DND-41 (cell line): Measurements from ENCODE around the gene TTC36.

Experiments used
- ATAC-seq: fragments of 200-7000 bp; cut with Tn5 transposase; 3 replicates; pipeline ENCODE4 v1.9.1; 2021; ENCODE audit warnings: low read depth; ENCODE audit not compliant: insufficient read depth
- DNase-seq: peaks from one replicate; pipeline ENCODE4 v3.0.0-alpha.2; 2020
- H2AFZ ChIP-seq: 2 replicates; pipeline ENCODE4 v1.6.0; 2012; ENCODE audit warnings: low read depth, low read length
- H3K27ac ChIP-seq: 2 replicates; pipeline ENCODE4 v1.5.1; 2012; ENCODE audit warnings: low read length, inconsistent platforms
- H3K27me3 ChIP-seq: fragments of 200-600 bp; sonication (generic); 2 replicates; pipeline ENCODE4 v1.6.0; 2012; ENCODE audit warnings: low read length, mild to moderate bottlenecking, inconsistent platforms; ENCODE audit not compliant: insufficient read depth, poor library complexity
- H3K36me3 ChIP-seq: 2 replicates; pipeline ENCODE4 v1.5.1; 2012; ENCODE audit warnings: low read length, inconsistent platforms; ENCODE audit not compliant: insufficient read depth
- H3K4me1 ChIP-seq: 2 replicates; pipeline ENCODE4 v1.5.1; 2012; ENCODE audit warnings: mild to moderate bottlenecking, low read length; ENCODE audit not compliant: insufficient read depth
- H3K4me2 ChIP-seq: 2 replicates; pipeline ENCODE4 v1.6.0; 2012; ENCODE audit warnings: mild to moderate bottlenecking, moderate library complexity, low read length, inconsistent platforms; ENCODE audit not compliant: insufficient read depth
- H3K4me3 ChIP-seq, 2 experiments: fragments of 200-600 bp in 1 of 2; shearing (Covaris generic) in 1 of 2; 2 replicates each; pipeline ENCODE4 v1.5.1; 2012 to 2016; ENCODE audit warnings: inconsistent platforms in 2 of 2, low read length in 2 of 2, mild to moderate bottlenecking in 2 of 2, low read depth in 1 of 2, moderate library complexity in 1 of 2
- H3K79me2 ChIP-seq: 2 replicates; pipeline ENCODE4 v1.6.0; 2012; ENCODE audit warnings: low read length, inconsistent platforms; ENCODE audit not compliant: insufficient read depth
- H3K9ac ChIP-seq: 2 replicates; pipeline ENCODE4 v1.6.0; 2012; ENCODE audit warnings: low read depth, mild to moderate bottlenecking, inconsistent platforms, low read length, moderate library complexity
- H3K9me3 ChIP-seq: 2 replicates; pipeline ENCODE4 v1.5.1; 2012; ENCODE audit warnings: low read length, moderate library complexity, mild to moderate bottlenecking, inconsistent platforms; ENCODE audit not compliant: insufficient read depth, severe bottlenecking
- H4K20me1 ChIP-seq: 2 replicates; pipeline ENCODE4 v1.6.0; 2012; ENCODE audit warnings: low read length; ENCODE audit not compliant: insufficient read depth
- CTCF ChIP-seq: IDR thresholded peaks from 2 replicates; pipeline ENCODE4 v1.5.1; 2012; ENCODE audit warnings: borderline replicate concordance, low read length, moderate library complexity, mild to moderate bottlenecking; ENCODE audit not compliant: poor library complexity, severe bottlenecking; ENCODE audit errors: extremely low read depth
- EZH2 ChIP-seq: IDR thresholded peaks from 3 replicates; pipeline ENCODE4 v1.6.1; 2012; ENCODE audit warnings: borderline replicate concordance, low read depth, mild to moderate bottlenecking, moderate library complexity, low read length, inconsistent platforms; ENCODE audit not compliant: severe bottlenecking

The TTC36 gene

GRCh38 chr11:118532852-118533768, 5.8 kb downstream of the TTC36 start:
- Histone ChIP-seq H3K4me3 (no peak overlapping the region), H4K20me1 (0 out of 2 replicates have a peak, but pooled peaks cover 4% of the 10 kb centered on the region), H3K79me2 (no peaks in the 10 kb centered on the region), H3K9ac (no peak overlapping the region), H3K27ac (no peak overlapping the region), H3K36me3 (no peaks in the 10 kb centered on the region), H2AFZ (no peak overlapping the region), H3K9me3 (no peaks in the 10 kb centered on the region), H3K4me1 (peaks cover 37% of the 10 kb centered on the region), H3K27me3 (peaks cover 6% of the 10 kb centered on the region), H3K4me2 (no peak overlapping the region)
- TF ChIP-seq CTCF: no peak
- TF ChIP-seq EZH2: no peak
- DNase-seq (no peak), ATAC-seq (no peak)

GRCh38 chr11:118533769-118534729, 6.8 kb downstream of the TTC36 start:
- TF ChIP-seq CTCF (no peak), EZH2 (no peak)
- Histone ChIP-seq H3K4me3 (no peak overlapping the region), H4K20me1 (no peaks in the 10 kb centered on the region), H3K9ac (no peak overlapping the region), H3K4me1 (peaks cover 32% of the 10 kb centered on the region), H2AFZ (no peak overlapping the region), H3K4me2 (no peak overlapping the region), H3K36me3 (no peaks in the 10 kb centered on the region), H3K27ac (no peak overlapping the region), H3K27me3 (peaks cover 6% of the 10 kb centered on the region), H3K79me2 (no peaks in the 10 kb centered on the region), H3K9me3 (no peaks in the 10 kb centered on the region)
- DNase-seq (no peak), ATAC-seq (no peak)

- Histone ChIP-seq H3K79me2 (no peaks in the 10 kb centered on the region), H3K27ac (no peak overlapping the region), H3K4me1 (peaks cover 20% of the 10 kb centered on the region), H3K4me3 (no peak overlapping the region), H3K27me3 (peaks cover 4% of the 10 kb centered on the region), H2AFZ (no peak overlapping the region), H3K9ac (no peak overlapping the region), H3K4me2 (no peak overlapping the region), H4K20me1 (no peaks in the 10 kb centered on the region), H3K36me3 (no peaks in the 10 kb centered on the region), H3K9me3 (no peaks in the 10 kb centered on the region)
- DNase-seq: no peak
- ATAC-seq: no peak
- no peak for TF ChIP-seq EZH2
- no peak for TF ChIP-seq CTCF
Observed at GRCh38 chr11:118535261-118535660, 8.0 kb downstream of the TTC36 start.
